Measurements from ENCODE around the gene PLEKHD1.

Gene PLEKHD1

DNA sequence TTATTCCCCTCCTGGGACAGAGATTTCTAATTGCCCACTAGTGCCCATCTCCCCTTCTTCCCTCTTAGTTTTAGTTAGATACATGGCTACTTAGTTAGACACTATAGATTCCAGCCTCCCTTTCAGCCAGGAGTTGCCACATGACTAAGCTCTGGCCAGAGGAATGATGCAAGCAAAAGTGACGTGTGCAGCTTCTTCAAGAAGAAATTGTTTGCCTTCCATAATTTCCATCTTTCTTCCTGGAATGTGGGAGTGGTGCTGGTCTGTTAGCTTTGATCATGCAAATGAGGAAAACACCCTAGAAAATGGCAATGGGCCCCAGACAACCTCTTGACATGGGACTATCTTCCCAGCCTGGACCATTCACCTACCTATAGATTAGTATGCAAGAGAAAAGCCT, 68.7 kb downstream of the PLEKHD1 start:
- no peak for DNase-seq

DNA sequence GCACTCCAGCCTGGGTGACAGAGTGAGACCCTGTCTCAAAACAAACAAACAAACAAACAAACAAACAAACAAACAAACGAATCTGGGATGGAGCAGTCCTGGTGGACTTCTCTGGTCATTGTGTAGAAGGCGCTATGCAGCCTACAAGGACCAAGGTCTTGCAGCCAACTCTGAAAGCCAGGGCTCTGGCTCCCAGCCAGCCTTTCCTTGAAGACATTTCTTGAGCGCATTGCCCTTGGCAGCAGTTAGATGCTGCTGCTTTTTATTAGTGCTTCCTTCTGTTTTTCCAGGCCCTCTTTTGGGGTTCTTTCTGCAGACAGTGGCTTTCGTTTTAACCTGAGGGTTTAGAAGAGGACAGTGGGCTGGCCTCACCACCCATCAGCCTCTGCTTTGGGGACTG, 70.0 kb downstream of the PLEKHD1 start:
- no peak for DNase-seq

DNA sequence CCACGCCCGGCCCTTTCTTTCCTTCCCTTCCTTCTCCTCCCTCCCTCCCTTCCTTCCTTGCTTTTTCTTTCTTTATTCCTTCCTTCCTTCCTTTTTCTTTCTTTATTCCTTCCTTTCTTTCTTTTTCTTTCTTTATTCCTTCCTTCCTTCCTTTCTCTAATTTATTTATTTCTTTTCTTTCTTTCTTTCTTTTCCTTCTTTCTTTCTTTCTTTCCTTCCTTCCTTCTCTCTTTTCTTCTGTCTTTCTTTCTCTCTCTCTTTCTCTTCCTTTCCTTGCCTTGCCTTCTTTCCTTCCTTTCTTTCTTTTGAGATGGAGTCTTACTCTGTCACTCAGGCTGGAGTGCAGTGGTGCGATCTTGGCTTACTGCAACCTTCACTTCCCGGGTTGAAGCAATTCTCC, 74.2 kb downstream of the PLEKHD1 start:
- no peak for DNase-seq

DNA sequence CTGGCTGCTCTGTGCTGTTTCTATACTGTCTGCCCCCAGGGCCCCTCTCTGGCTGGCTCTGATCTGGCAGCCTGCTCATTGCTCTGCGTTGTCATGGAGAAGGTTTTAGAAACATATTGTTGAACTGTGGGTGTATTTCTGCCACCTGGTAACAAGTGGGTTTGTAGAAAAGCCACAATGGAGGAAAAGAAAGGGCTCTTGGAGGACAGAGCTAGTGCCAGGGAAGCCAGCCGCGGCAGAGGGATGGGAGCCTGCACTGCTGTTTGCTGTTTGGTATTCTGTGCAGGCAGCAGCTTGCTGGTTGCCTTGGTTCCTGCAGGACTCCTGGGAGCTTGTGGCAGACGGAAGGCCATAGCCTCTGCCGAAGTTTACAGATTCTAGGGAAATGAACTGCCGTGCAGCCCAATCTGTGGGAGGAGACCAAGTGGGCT, 75.1 kb downstream of the PLEKHD1 start:
- DNase-seq = no peak

DNA sequence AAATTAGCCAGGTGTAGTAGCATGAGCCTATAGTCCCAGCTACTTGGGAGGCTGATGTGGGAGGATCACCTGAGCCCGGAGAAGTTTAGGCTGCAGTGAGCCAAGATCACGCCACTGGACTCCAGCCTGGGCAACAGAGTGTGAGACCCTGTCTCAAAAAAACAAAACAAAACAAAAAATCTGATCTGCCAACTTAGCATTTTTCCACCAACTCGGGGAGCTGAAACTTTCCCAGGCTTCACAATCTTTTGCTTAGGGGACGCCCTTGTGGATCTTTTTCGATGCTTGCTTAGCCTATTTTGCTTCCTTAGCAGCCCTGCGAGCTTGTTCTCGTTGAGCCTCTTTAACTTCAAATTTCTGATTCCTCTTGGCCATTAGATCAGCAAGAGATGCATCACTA, 76.3 kb downstream of the PLEKHD1 start:
- DNase-seq = no peak

DNA sequence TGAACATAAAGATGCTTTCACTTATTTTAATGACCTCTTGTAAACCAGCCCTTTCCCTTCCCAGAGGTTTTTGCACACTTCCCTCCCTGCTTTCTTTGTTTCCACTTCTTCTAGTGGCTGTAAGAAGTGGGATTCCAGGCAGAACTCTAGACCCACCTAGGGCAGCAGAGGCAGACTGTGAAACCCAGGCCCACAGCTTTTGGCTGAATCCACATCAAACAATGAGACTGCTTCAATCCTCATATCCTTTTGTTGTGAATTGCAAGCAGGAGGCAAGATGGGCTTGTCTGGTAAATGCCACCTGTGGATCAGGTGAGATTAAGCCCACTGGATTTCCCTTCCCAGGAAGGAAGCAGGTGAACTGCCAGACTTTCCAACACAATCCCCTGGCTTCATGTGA, 77.4 kb downstream of the PLEKHD1 start:
- no peak for DNase-seq

DNA sequence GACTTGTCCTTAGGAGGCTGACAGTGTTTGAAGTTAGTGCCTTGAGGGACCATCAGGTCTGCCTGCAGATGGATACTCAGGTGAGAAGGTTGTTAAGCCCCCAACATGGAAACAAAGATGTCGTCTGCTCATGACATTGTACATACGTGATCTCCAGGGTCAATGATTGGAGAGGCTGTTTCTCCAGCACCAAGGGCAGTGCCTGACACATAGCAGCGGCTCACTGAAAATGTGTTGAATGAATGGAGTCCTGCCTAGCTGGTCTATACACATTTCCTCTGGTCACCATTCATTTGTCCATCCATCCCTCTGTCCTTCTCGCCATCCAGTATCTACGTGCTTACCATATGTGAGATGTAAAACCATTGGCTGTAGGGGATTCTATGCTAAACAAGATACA, 83.0 kb downstream of the PLEKHD1 start:
- DNase-seq = no peak

DNA sequence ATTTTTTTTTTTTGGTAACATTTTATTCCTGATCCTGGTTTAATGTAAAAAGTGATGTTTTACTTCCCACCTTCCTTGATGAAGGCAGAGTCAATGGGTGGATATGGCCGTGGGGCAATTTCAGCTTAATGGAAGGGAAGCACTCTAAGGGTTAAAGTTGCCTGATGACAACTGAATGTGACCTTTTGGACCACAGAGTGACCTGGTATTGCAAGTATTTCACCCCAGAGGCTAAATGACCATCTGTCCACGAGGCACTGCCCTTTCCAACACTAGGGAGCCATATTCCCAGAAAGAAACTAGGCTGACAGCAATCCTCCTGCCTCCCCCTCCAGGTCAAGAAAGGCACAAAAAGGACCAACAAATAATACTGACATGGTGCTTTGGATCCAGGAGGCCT, 85.3 kb downstream of the PLEKHD1 start:
- DNase-seq = no peak

DNA sequence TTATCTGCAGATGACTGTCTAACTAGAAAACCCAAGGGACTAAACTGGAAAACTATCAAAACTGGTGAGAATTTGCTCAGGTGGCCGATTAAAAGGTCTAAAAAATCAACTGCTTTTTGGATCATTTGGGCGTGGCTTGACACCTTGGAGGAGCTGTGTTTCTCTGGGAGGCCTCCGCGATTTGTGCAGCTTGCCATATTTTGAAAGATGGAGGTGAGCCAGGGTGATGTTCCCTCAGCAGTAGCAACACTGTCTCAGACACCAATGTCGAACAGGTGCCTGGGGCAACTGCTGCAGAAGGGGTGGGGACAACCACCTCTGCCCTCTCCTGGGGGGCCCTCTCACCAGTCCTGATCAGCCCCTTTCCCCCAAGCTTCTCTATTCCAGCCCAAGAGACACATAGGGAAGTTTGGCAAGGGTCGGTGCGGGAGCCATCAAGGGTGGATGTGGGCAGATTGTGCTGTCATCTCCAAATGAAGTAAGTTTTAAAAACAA, 86.4 kb downstream of the PLEKHD1 start:
- DNase-seq = no peak

DNA sequence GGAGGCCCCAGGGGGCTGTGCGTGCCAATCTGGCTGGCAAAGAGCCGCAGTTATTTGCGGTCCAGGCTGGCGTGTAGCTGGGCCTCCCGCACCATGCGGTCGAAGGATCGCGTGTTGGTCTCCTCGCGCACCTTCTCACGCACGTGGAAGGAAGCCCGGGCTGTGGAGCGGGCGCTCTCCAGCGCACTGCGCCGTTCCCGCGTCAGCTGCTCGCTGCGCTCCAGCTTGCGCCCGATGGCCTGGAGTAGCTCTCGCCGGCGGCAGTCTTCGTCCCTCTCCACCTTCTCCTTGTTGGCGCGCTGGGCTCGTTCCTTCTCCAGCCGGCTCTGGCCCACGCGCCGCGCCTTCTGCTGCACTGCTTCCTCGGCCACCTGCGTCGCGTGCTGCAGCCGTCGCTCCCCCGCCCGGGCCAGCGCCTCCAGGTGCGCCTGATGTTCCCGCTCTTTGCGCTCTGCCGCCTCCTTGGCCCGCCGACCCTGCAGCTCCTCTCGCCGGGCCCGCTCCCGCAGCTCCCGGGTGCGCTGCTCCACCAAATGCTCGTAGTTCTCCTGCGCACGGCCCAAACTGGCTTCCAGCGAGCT, 87.0 kb downstream of the PLEKHD1 start:
- no peak for DNase-seq

DNA sequence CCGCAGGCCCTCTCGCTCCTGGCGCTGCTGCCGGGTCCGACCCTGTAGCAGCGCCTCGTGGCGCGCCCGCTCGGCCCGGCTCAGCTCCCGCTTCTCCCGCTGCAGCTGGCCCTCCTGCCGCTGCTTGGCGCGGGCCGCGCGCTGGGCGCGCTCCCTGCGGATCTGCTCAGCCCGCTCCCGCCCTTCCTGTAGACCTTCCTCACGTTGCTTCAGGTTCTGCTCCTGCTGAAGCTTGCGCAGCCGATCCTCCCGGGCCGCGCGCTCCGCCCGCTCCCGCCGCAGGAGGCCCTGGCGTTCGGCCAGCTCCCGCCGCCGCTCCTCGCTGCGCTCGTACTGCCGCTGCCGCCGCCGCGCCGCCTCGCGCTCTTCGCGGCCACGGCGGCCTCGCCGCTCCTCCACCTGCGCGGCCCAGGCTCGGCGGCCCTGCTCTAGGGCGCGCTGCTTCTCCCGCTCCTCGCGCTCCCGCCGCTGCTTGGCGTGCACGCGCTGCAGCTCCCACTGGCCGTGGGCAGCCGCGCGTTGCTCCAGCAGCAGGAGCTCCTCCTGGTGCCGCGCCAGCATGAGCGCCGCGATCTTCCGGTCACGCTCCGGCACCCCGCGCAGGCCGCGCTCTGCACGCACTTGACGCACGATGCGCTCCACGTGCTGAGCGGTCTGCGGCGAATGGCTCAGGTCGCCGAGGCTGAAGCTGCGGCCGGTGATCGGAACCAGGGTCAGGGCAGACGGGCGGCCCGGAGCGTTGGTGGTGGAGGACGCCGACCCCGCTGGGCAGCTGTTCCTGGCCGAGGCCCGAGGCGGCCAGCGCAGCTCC, 87.7 kb downstream of the PLEKHD1 start:
- DNase-seq = peak; percentile 30

DNA sequence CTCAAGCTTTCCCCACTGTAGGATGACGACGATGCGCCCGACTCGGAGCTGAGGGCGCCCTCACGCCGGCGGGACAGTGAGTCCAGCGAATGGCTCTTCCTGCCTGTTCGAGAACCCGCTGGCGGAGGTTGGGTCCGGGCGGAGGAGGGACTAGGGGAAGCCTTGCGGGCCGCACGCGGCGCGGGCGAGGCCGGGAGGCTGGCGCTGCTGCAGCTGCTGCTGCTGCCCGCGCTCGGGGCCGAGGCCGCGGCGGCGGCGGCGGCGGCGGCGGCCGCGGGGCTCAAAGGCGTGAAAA, 88.3 kb downstream of the PLEKHD1 start:
- no peak for DNase-seq

DNA sequence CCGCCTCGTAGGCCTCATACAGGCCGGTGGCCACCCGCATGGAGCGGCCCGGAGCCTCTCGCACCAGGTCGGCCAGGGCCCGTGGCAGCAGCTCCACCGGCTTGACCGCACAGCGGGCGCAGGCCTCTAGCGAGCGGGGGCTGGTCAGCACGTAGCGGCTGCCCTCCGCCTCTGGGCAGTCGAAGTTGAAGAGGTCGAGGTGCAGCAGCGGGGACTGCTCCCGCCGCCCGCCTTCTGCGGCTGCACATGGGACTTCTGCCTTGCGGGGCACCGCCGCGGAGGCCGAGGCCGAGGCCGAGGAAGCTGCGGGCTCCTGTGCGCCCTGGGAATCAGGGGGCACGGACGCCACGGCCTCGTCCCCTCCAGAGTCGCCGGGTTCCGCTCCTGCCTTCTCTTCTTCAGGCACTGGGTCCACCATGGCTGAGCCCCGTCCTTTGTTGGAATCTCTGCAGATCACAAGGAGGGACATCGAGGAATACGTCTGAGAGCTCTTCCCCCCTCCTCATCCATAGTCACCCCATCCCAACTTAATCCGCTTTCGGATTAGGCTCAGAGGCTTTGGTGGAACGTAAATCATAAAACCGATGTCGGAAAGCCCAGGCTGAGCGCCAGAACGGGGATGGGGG, 88.8 kb downstream of the PLEKHD1 start:
- DNase-seq = no peak

DNA sequence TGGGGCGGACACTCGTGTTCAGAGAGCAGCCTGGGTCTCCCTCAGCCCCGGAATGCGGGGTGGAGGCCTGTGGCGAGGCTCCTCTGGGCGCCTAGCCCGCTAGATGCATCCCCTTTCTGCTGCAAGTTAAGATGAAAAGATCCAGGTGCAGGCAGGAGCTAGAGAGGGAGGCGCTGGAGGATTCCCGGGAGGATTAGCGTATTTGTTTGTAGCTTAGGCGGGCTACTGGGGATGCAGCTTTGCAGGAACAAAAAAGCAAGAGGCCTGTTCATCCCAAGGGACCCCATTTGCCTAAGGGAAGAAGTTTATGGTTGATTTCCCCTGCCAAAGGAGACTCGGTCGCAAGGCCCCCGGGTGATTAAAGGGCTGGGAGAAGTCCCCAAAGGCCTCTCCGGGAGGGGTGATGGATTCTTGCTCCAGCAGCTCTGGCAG, 89.3 kb downstream of the PLEKHD1 start:
- DNase-seq = peak; percentile 14

DNA sequence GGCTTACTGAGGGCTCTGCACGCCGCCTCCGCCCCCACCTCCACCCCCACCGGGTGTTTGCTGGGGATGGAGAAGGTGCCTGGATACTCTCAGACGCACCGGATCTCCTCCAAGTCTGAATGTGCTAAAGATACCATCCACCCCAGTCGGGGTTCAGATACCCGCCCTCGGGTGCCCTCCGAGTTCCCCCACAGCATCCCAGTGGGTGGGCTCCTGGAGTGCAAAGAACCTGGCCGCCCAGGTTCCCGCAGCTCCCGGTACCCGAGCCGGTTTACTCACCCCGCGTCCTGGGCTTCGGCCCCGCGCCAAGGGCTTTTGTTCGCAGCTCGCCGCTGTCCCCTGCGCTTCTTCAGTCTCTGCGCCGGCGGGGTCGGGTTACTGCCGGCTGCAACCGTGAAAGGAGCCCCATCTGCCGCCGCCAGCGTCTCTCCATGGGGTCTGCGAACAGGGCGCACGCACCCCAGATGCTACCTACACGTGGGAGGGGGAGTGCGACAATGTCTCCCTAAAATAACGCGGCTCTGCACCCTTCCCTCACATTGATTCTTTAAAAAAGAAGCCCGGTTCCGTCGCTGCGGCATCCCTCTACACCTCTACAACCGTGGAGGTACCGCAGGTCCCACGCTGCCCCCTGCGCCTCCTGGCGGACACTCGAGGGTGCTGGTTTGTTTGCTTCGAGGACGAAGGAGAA, 89.9 kb downstream of the PLEKHD1 start, which contains the start of gene CCDC177:
Gene CCDC177 (minus strand): TSS at position 609 of the 691 bp plus-strand sequence. CDS start 1,249 bp downstream, outside the sequence.
- peak; percentile 57 for DNase-seq

DNA sequence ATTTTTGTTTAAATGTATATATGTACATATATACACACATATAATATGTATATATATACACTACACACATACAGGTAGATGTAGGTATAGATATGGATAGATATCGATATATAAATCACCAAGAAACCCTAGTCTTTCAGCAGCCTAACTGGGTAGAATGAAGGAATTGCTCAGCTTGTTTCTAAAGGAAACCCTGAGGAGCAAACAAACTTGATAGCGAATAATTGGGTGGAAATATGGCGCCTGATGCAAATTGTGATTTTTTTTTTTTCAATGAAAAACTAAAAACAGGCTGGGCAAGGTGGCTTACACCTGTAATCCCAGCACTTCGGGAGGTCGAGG, 90.4 kb downstream of the PLEKHD1 start:
- DNase-seq = no peak

DNA sequence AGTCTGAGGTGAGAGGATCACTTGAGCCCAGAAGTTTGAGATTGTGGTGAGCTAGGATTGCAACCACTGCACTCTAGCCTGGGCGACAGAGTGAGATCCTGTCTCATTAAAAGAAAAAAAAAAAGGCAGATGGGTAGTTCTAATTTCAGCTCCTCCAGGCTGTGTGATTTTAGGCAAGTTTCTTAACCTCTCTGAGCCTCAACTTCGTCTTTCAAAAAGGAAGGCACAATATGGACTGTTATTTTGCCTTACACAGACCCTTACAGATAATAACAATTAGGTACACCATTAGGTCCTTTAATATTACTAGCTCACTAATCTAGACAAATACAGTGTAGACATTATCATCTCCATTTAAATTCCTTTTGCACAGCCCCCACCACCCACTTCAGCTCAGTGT, 94.9 kb downstream of the PLEKHD1 start:
- no peak for DNase-seq

DNA sequence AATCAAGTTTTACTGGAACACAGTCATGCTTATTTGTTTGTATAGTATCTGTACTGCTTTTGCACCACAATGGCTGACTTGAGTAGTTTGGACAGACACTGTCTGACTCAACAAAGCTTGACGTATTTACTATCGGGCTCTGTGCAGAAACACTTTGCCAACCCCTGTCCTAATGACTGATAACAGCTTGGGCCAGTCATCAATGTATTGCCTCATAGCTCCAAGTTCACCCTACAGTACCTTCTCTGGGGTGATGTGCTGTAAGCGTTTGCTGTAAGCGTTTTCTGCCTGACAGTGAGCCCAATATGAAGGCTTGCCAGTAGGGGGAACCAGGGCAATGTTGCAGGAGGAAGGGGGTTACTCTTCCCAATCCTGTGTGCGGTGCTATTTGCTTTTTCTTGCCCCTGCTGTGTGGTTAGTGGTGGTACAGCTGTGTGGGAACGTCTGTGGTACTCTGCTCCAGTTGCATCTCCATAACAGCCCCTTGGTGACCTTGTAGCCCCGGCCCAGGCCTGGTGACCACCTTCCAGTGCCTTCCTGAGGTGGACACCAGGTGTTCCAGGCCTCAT, 95.6 kb downstream of the PLEKHD1 start:
- peak; percentile 28 for DNase-seq
